Muscle layer of colon (tissue), 2 donors: ENCODE measurements around the gene NT5M.
A peak's percentile ranks its signal among the peaks of the same experiment; 100 is the strongest.
"Not testable (repeated sequence)": the region's sequence is repeated elsewhere in the genome, so short reads cannot be mapped to it uniquely, and the experiment has no call there.

Experiments
- H3K27ac ChIP-seq: one replicate; pipeline ENCODE4 v1.7.0; 2013; ENCODE audit warnings: low read depth, mild to moderate bottlenecking, low read length, moderate library complexity
- H3K27me3 ChIP-seq, 2 donors: one replicate each; pipeline ENCODE4 v1.7.0; 2013; ENCODE audit warnings: low read length in 2 of 2, mild to moderate bottlenecking in 2 of 2; ENCODE audit not compliant: insufficient read depth in 2 of 2, control insufficient read depth in 1 of 2
- H3K36me3 ChIP-seq: one replicate; pipeline ENCODE4 v1.7.0; 2013; ENCODE audit warnings: mild to moderate bottlenecking, low read length; ENCODE audit not compliant: insufficient read depth
- H3K4me1 ChIP-seq: one replicate; pipeline ENCODE4 v1.7.0; 2013; ENCODE audit warnings: mild to moderate bottlenecking, low read length; ENCODE audit not compliant: insufficient read depth
- H3K4me3 ChIP-seq, 2 donors: one replicate each; pipeline ENCODE4 v1.7.0; 2013; ENCODE audit warnings: low read length in 2 of 2, low read depth in 1 of 2, mild to moderate bottlenecking in 1 of 2, moderate library complexity in 1 of 2
- H3K9ac ChIP-seq: one replicate; pipeline ENCODE4 v1.7.0; 2013; ENCODE audit warnings: low read length
- H3K9me3 ChIP-seq: one replicate; pipeline ENCODE4 v1.7.0; 2013; ENCODE audit warnings: mild to moderate bottlenecking, low read length
- donor health status: abdominal sarcoma.
- donor health status: Adenocarcinoma of cecum.

The NT5M gene

DNA sequence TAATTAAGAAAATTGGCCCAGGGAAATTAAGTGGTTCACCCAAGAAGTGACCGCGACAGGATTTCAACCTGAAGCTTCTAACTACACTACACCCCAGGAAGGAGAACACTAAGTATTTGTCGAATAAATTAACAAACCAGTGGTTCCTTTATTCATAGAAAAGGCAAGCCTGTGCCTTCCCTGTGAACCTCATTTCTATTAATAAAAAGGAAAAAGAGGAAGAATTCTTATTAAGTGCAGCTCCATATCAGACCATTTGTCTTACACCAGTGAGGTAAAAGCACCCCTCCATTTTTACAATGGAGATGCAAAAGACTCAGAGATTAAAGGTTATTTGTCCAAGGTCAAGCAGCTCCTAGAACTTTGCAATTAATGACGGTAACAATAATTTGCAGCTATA is 23.9 kb upstream of the NT5M start:
- peak overlapping the region; percentile 4 for H3K9ac ChIP-seq
- H3K4me1 ChIP-seq, result peaks cover 23% of the 10 kb centered on the region
- H3K9me3 ChIP-seq, result no peaks in the 10 kb centered on the region
- H3K36me3 ChIP-seq, result peaks cover 5% of the 10 kb centered on the region
- no peaks in the 10 kb centered on the region for H3K27me3 ChIP-seq
- no peak overlapping the region for H3K27ac ChIP-seq
- peak overlapping the region in 1 of 2 donors; percentile 55 for H3K4me3 ChIP-seq

GRCh38 chr17:17280613-17281549 is 22.3 kb upstream of the NT5M start, which contains the start of gene COPS3:
COPS3 (minus strand) TSS chr17:17281246; CDS start chr17:17281186, 60 bp downstream.
- Histone ChIP-seq H3K4me3 (peak within 1 kb of the TSS; percentile 55 to 72), H3K9me3 (no peaks in the 10 kb centered on the region), H3K36me3 (no peaks in the 10 kb centered on the region), H3K27me3 (no peaks in the 10 kb centered on the region), H3K4me1 (peaks cover 23% of the 10 kb centered on the region), H3K9ac (peak within 1 kb of the TSS; percentile 44), H3K27ac (peak within 1 kb of the TSS; percentile 94)

DNA sequence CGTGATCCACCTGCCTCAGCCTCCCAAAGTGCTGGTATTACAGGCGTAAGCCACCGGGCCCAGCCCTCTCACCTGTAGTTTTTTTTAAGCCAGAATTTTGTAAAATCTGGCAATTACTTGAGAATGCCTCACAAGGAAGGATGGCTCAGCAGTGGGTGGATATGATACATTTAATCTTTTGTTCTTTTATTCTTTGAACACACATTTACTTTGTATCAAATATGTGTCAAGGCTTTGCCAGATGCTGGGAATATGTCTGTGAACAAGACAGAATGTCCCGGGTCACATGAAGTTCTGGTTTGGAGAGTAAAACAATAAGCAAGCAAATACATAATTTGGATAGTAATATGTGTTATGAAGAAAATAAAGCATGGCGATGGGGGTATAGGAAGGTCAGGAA is 17.2 kb upstream of the NT5M start:
- Histone ChIP-seq H3K9me3 (no peaks in the 10 kb centered on the region), H3K27me3 (no peaks in the 10 kb centered on the region), H3K9ac (no peak overlapping the region), H3K36me3 (no peaks in the 10 kb centered on the region), H3K4me3 (no peak overlapping the region), H3K4me1 (peaks cover 5% of the 10 kb centered on the region), H3K27ac (no peak overlapping the region)

DNA sequence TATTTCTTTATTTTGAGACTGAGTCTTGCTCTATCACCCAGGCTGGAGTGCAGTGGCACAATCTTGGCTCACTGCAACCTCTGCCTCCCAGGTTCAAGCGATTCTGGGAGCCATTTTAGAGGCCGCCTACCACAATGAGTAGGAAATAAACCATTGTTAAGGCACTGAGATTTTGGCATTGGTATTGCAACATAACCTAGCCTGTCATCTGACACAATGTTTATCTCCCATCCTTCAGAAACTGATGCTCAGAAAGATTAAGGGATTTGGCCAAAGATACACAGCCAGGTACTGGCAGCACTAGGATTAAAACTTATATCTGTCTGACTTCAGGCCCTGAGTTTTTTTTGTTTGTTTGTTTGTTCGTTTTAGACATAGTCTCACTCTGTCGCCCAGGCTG is 14.1 kb upstream of the NT5M start:
- Histone ChIP-seq H3K27me3 (no peaks in the 10 kb centered on the region), H3K36me3 (no peaks in the 10 kb centered on the region), H3K9me3 (no peaks in the 10 kb centered on the region), H3K4me3 (no peak overlapping the region), H3K9ac (no peak overlapping the region), H3K27ac (no peak overlapping the region), H3K4me1 (no peaks in the 10 kb centered on the region)

DNA sequence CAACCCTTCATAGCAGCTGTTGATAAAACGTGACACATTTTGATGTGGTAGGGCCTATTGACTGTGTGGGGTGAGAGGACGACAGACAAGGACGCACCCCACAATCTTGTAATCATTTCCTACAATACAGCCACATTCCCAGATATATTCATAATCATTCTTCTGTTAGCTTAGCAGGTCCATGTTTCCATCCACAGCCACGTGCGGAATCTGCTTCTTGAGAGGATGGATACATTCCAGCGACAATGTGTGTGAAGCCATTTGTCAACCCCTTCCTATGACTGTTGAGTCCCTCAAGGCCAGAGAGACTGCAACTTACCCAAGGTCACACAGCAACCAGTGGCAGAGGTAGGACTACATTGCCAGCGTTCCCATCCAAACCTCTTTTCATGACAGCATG is 13.5 kb upstream of the NT5M start:
- Histone ChIP-seq H3K9ac (no peak overlapping the region), H3K36me3 (no peaks in the 10 kb centered on the region), H3K4me3 (no peak overlapping the region), H3K27me3 (no peaks in the 10 kb centered on the region), H3K4me1 (no peaks in the 10 kb centered on the region), H3K9me3 (no peaks in the 10 kb centered on the region), H3K27ac (no peak overlapping the region)

DNA sequence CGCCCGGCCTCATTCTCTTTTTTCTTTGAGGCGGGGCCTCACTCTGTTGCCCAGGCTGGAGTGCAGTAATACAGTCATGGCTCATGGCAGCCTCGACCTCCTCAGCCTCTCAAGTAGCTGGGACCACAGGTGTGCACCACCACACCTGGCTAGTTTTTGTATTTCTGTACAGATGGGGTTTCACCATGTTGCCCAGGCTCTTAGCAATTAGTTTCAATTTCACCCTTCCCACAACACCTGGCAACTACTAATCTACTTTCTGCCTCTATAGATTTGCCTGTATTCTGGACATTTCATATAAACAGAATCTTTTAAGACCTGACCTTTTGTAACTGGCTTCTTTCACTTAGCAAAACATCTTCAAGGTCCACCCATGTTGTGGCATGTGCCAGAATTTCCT is 8.0 kb upstream of the NT5M start:
- Histone ChIP-seq H3K27ac (no peak overlapping the region), H3K9me3 (no peaks in the 10 kb centered on the region), H3K4me3 (no peak overlapping the region), H3K27me3 (no peaks in the 10 kb centered on the region), H3K36me3 (no peaks in the 10 kb centered on the region), H3K4me1 (no peaks in the 10 kb centered on the region), H3K9ac (no peak overlapping the region)

GRCh38 chr17:17297217-17297616 is 6.0 kb upstream of the NT5M start:
- Histone ChIP-seq H3K27me3 (no peaks in the 10 kb centered on the region), H3K9me3 (no peaks in the 10 kb centered on the region), H3K36me3 (no peaks in the 10 kb centered on the region), H3K4me1 (no peaks in the 10 kb centered on the region), H3K9ac (no peak overlapping the region), H3K27ac (no peak overlapping the region), H3K4me3 (no peak overlapping the region)

DNA sequence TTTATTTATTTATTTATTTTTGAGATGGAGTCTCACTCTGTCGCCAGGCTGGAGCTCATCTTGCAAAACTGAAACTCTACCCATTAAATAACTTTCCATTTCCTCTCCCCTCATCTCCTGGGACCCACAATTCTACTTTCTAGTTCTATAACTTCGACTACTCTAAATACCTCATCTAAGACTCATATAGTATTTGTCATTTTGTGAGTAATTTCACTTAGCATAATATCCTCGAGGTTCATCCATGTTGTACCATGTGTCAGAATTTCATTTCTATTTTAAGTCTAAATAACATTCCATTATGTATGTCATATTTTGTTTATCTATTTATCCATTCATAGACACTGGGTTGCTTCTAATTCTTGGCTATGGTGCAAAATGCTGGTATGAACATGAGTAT is 5.1 kb upstream of the NT5M start:
- Histone ChIP-seq H3K27me3 (no peaks in the 10 kb centered on the region), H3K4me3 (no peak overlapping the region), H3K9ac (no peak overlapping the region), H3K36me3 (no peaks in the 10 kb centered on the region), H3K9me3 (no peaks in the 10 kb centered on the region), H3K4me1 (peaks cover 3% of the 10 kb centered on the region), H3K27ac (no peak overlapping the region)

- H3K27me3 ChIP-seq, result no peaks in the 10 kb centered on the region
- H3K9ac ChIP-seq, result no peak overlapping the region
- H3K36me3 ChIP-seq, result no peaks in the 10 kb centered on the region
- peak overlapping the region in 1 of 2 donors; percentile 15 for H3K4me3 ChIP-seq
- H3K4me1 ChIP-seq, result peaks cover 6% of the 10 kb centered on the region
- peak overlapping the region; percentile 35 for H3K27ac ChIP-seq
- H3K9me3 ChIP-seq, result no peaks in the 10 kb centered on the region
These were observed 2.3 kb upstream of the NT5M start for GRCh38 chr17:17300624-17301568.

GRCh38 chr17:17301659-17302058 is 1.5 kb upstream of the NT5M start:
- not testable (repeated sequence) for H3K4me3 ChIP-seq, H3K9me3 ChIP-seq, H3K36me3 ChIP-seq, H3K9ac ChIP-seq, H3K27me3 ChIP-seq, H3K27ac ChIP-seq, H3K4me1 ChIP-seq

DNA sequence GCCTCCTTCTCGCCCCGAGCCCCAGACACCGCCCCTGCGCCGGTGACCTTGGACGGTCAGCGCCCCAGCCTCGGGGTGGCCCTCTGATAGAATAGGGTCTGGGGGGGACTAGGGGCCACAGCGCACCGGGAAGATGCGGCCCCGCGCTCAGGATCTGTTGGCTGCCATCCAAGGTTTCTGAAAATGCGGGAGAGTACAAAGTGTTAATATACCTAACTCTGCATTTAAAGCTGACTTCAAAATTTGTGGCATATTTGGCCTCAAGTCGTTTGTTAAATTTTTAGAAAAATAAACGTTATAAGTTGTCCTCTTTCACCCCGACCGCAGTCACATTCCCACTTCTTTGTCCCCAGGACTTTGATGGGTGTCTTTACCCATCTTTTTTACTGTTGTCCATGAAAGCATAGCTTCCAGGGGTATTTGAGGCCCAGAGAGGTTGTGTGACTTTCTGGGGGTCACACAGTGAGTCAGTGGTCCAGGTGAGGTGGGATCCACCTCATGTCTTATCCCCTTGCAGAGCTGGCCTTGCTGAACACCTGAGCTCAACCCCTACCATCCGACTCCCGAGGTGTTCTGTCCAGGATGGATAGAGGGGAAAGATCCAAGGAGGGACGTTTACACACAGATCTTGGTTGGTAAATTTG is 796 bp downstream of the NT5M start:
- H3K9ac ChIP-seq, result no peak overlapping the region
- H3K4me1 ChIP-seq, result peaks cover 6% of the 10 kb centered on the region
- peak overlapping the region; percentile 50 to 52 for H3K4me3 ChIP-seq
- no peaks in the 10 kb centered on the region for H3K27me3 ChIP-seq
- no peaks in the 10 kb centered on the region for H3K9me3 ChIP-seq
- H3K27ac ChIP-seq, result peak overlapping the region; percentile 16
- no peaks in the 10 kb centered on the region for H3K36me3 ChIP-seq
